RWPE1 (cell line): ENCODE results near the gene TUBD1.
"Not testable (repeated sequence)": the region's sequence is repeated elsewhere in the genome, so short reads cannot be mapped to it uniquely, and the experiment has no call there.

Source experiments
- CTCF ChIA-PET: fragments of 350-600 bp; sonication (Branson Sonifier 250); formaldehyde crosslinking; extraction: SDS; loops from one replicate; lab custom pipeline; 2021; lab: Yijun Ruan, JAX
- POLR2A ChIA-PET: fragments of 400-600 bp; formaldehyde crosslinking; extraction: SDS; loops from one replicate; lab custom pipeline; 2020; ENCODE audit warnings: antibody characterized with exemption; ENCODE audit not compliant: low non-redundant PET; lab: Yijun Ruan, JAX
- DNase-seq: peaks from one replicate; pipeline ENCODE4 v3.0.0; 2012; ENCODE audit warnings: low spot score
- H3K27ac ChIP-seq: fragments of 450-650 bp; 2 replicates; pipeline ENCODE4 v1.5.1; 2017
- TF ChIP-seq, protein P1 (sequence below): fragments of 450-650 bp; conservative IDR thresholded peaks from 2 replicates; pipeline ENCODE4 v1.5.1; 2017; ENCODE audit warnings: low read depth, mild to moderate bottlenecking

Gene TUBD1

GRCh38 chr17:59877965-59878364, 14.8 kb downstream of the TUBD1 start:
- ChIA-PET POLR2A (no interaction called here), CTCF (no interaction called here)
- TF ChIP-seq, protein P1, sequence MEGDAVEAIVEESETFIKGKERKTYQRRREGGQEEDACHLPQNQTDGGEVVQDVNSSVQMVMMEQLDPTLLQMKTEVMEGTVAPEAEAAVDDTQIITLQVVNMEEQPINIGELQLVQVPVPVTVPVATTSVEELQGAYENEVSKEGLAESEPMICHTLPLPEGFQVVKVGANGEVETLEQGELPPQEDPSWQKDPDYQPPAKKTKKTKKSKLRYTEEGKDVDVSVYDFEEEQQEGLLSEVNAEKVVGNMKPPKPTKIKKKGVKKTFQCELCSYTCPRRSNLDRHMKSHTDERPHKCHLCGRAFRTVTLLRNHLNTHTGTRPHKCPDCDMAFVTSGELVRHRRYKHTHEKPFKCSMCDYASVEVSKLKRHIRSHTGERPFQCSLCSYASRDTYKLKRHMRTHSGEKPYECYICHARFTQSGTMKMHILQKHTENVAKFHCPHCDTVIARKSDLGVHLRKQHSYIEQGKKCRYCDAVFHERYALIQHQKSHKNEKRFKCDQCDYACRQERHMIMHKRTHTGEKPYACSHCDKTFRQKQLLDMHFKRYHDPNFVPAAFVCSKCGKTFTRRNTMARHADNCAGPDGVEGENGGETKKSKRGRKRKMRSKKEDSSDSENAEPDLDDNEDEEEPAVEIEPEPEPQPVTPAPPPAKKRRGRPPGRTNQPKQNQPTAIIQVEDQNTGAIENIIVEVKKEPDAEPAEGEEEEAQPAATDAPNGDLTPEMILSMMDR, result no peak
- H3K27ac ChIP-seq, result no peak overlapping the region
- no peak for DNase-seq

DNA sequence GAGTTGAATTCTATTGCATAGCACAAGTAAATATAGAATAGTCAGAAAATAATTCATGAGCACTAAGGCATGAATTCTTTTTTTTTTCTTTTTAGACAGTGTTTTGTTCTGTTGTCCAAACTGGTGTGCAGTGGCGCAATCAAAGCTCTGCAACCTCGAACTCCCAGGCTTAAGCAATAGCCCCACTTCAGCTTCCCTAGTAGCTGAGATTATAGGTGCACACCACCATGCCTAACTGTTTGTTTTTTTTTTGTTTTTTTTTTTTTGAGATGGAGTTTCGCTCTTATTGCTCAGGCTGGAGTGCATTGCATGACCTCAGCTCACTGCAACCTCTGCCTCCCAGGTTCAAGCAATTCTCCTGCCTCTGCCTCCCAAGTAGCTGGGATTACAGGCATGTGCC, 16.6 kb downstream of the TUBD1 start:
- TF ChIP-seq, protein P1, result no peak
- H3K27ac ChIP-seq, result peak overlapping the region; percentile 12
- ChIA-PET CTCF (no interaction called here), POLR2A (interaction anchor here (0.6 to 0.7 kb wide), 2 partner anchors 17 to 45 kb away, joined by 4 to 5 read pairs; partner anchors contain the start of genes RPS6KB1 and TUBD1)
- no peak for DNase-seq

DNA sequence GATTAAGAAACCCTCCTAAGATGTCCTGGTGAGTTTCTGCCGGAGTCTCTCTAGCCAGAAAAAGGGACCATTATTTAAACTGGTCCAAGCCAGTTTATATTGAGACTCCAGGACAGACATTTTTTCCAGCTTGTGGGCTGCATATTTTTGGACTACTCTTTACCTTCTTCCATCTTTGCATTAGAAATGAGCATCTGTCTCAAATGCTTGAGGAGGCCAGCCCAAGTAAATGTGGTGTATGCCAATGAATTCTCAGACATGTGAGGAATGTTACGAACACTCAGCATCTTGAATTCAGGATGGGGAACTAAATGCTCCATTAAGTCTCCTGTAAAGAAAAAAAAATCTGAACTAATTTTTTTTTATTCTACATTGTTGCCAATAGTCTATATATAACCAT, 18.4 kb downstream of the TUBD1 start:
- POLR2A ChIA-PET, result no interaction called here
- CTCF ChIA-PET, result interaction anchor here (0.7 kb wide), 1 partner anchor 8 kb away, joined by 3 read pairs; no protein-coding TSS in a partner anchor
- DNase-seq, result no peak

GRCh38 chr17:59873414-59873813, 19.3 kb downstream of the TUBD1 start:
- H3K27ac ChIP-seq, DNase-seq, POLR2A ChIA-PET: not testable (repeated sequence)
- CTCF ChIA-PET, result interaction anchor here (0.6 kb wide), 1 partner anchor 127 kb away, joined by 4 read pairs; no protein-coding TSS in a partner anchor

More for the DNA sequence above, 18.4 kb downstream of the TUBD1 start:
- TF ChIP-seq, protein P1, result no peak
- no peak overlapping the region for H3K27ac ChIP-seq

- POLR2A ChIA-PET, result no interaction called here
Measured at GRCh38 chr17:59872351-59872750, 20.4 kb downstream of the TUBD1 start.

GRCh38 chr17:59870482-59870881, 22.3 kb downstream of the TUBD1 start:
- CTCF ChIA-PET, result interaction anchor here (0.8 kb wide), 2 partner anchors 11 to 349 kb away, joined by 3 read pairs; no protein-coding TSS in a partner anchor
- TF ChIP-seq, protein P1, result no peak
- POLR2A ChIA-PET, result no interaction called here
- no peak for DNase-seq
- no peak overlapping the region for H3K27ac ChIP-seq

More at GRCh38 chr17:59872351-59872750, 20.4 kb downstream of the TUBD1 start:
- CTCF ChIA-PET, result no interaction called here
- TF ChIP-seq, protein P1, result no peak
- H3K27ac ChIP-seq, result no peak overlapping the region
- no peak for DNase-seq

DNA sequence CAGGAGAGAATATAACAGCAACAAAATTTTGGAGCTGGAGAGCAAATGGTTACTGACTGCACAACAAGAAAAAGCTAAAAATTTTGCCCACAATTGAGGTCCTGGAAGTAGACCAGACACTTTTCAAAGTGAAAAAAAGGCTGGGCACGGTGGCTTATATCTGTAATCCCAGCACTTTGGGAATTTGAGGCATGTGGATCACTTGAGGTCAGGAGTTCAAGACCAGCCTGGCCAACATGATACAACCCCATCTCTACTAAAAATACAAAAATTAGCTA, 22.9 kb downstream of the TUBD1 start:
- no peak for DNase-seq
- TF ChIP-seq, protein P1, result no peak
- POLR2A ChIA-PET, result no interaction called here

More for the DNA sequence above, 22.9 kb downstream of the TUBD1 start:
- no peak overlapping the region for H3K27ac ChIP-seq
- CTCF ChIA-PET, result interaction anchor here (0.6 kb wide), 1 partner anchor 95 kb away, joined by 6 read pairs; no protein-coding TSS in a partner anchor
